Neutrophil (primary cell): Measurements from ENCODE around the gene SGCE.

ENCODE experiments used
- H3K27ac ChIP-seq: fragments of 200-600 bp; sonication (generic); 2 replicates; pipeline ENCODE4 v1.5.1; 2016; ENCODE audit warnings: mild to moderate bottlenecking, moderate library complexity
- H3K27me3 ChIP-seq: fragments of 200-600 bp; sonication (generic); 2 replicates; pipeline ENCODE4 v1.6.0; 2016; ENCODE audit warnings: mild to moderate bottlenecking
- H3K36me3 ChIP-seq: fragments of 200-600 bp; sonication (generic); 2 replicates; pipeline ENCODE4 v1.5.1; 2017
- H3K4me1 ChIP-seq, 2 experiments: fragments of 200-600 bp in 1 of 2; sonication (generic) in 1 of 2; 1 replicate in 1 of 2; 2 replicates in 1 of 2; pipeline versions ENCODE4 v1.5.1 to v1.6.1; 2013 to 2016; ENCODE audit warnings: low read depth in 1 of 2, low read length in 1 of 2, mild to moderate bottlenecking in 1 of 2, moderate library complexity in 1 of 2; ENCODE audit not compliant: control insufficient read depth in 1 of 2, insufficient read depth in 1 of 2
- H3K4me3 ChIP-seq, 2 experiments: fragments of 200-600 bp in 1 of 2; sonication (generic) in 1 of 2; 1 replicate in 1 of 2; 2 replicates in 1 of 2; pipeline ENCODE4 v1.5.1; 2013 to 2016; ENCODE audit warnings: low read depth in 1 of 2, low read length in 1 of 2, mild to moderate bottlenecking in 1 of 2, moderate library complexity in 1 of 2
- H3K9me3 ChIP-seq: fragments of 200-600 bp; sonication (generic); 2 replicates; pipeline ENCODE4 v1.5.1; 2016
- CTCF ChIP-seq: fragments of 200-600 bp; sonication (generic); IDR thresholded peaks from 2 replicates; pipeline ENCODE4 v1.5.1; 2016; ENCODE audit warnings: antibody characterized with exemption

The SGCE gene

GRCh38 chr7:94642838-94643653, 12.9 kb downstream of the SGCE start:
- Histone ChIP-seq H3K4me3 (no peak overlapping the region), H3K27ac (no peak overlapping the region), H3K27me3 (peaks cover 27% of the 10 kb centered on the region), H3K36me3 (no peaks in the 10 kb centered on the region), H3K9me3 (no peaks in the 10 kb centered on the region), H3K4me1 (no peaks in the 10 kb centered on the region)
- no peak for TF ChIP-seq CTCF

- H3K36me3 ChIP-seq: no peaks in the 10 kb centered on the region
- H3K4me3 ChIP-seq: no peak overlapping the region
- TF ChIP-seq CTCF: no peak
- H3K9me3 ChIP-seq: no peaks in the 10 kb centered on the region
- H3K4me1 ChIP-seq: no peaks in the 10 kb centered on the region
- H3K27ac ChIP-seq: no peak overlapping the region
- H3K27me3 ChIP-seq: peaks cover 3% of the 10 kb centered on the region
Measured at GRCh38 chr7:94639384-94639783, 16.5 kb downstream of the SGCE start.

- TF ChIP-seq CTCF: no peak
- Histone ChIP-seq H3K4me3 (no peak overlapping the region), H3K36me3 (no peaks in the 10 kb centered on the region), H3K27ac (no peak overlapping the region), H3K4me1 (no peaks in the 10 kb centered on the region), H3K27me3 (no peaks in the 10 kb centered on the region), H3K9me3 (no peaks in the 10 kb centered on the region)
Measured at GRCh38 chr7:94635687-94636086, 20.2 kb downstream of the SGCE start.

- H3K4me1 ChIP-seq: no peaks in the 10 kb centered on the region
- H3K27ac ChIP-seq: no peak overlapping the region
- H3K27me3 ChIP-seq: no peaks in the 10 kb centered on the region
- H3K4me3 ChIP-seq: no peak overlapping the region
- H3K9me3 ChIP-seq: no peaks in the 10 kb centered on the region
- no peaks in the 10 kb centered on the region for H3K36me3 ChIP-seq
- TF ChIP-seq CTCF: no peak
Measured at GRCh38 chr7:94634502-94634901, 21.4 kb downstream of the SGCE start.

- H3K36me3 ChIP-seq: no peaks in the 10 kb centered on the region
- H3K9me3 ChIP-seq: no peaks in the 10 kb centered on the region
- H3K27ac ChIP-seq: no peak overlapping the region
- TF ChIP-seq CTCF: no peak
- no peaks in the 10 kb centered on the region for H3K4me1 ChIP-seq
- no peaks in the 10 kb centered on the region for H3K27me3 ChIP-seq
- no peak overlapping the region for H3K4me3 ChIP-seq
Measured at GRCh38 chr7:94633687-94634086, 22.2 kb downstream of the SGCE start.
